Naive thymus-derived CD4-positive, alpha-beta T cell (primary cell): ENCODE measurements around the gene CMIP. TPM values are rescaled to one million over a fixed set of nuclear protein-coding genes. Genes with fewer than 3 reads are reported as not detected.

Experiments
- ATAC-seq: fragments of 150-1000 bp; cut with Tn5 transposase; 2 replicates; pipeline ENCODE4 v1.10.0; 2021; ENCODE audit warnings: mild to moderate bottlenecking, moderate library complexity
- CTCF ChIA-PET: fragments of 350-600 bp; sonication (Branson Sonifier 250); formaldehyde crosslinking; loops from one replicate; lab custom pipeline; 2021; ENCODE audit warnings: antibody characterized with exemption; lab: Charles Lee
- POLR2A ChIA-PET: fragments of 350-600 bp; sonication (Branson Sonifier 250); formaldehyde crosslinking; loops from one replicate; lab custom pipeline; 2021; ENCODE audit warnings: antibody characterized with exemption, inconsistent platforms; lab: Charles Lee
- DNase-seq, 9 donors: peaks; one replicate each; pipeline versions ENCODE4 v3.0.0 to v3.0.0-alpha.2; 2020 to 2022; ENCODE audit warnings: mixed read lengths in 1 of 9
- H3K27ac ChIP-seq: one replicate; pipeline ENCODE4 v1.7.0; 2013; ENCODE audit warnings: mild to moderate bottlenecking, low read depth, low read length, moderate library complexity
- H3K27me3 ChIP-seq, 2 donors: one replicate each; pipeline ENCODE4 v1.7.0; 2013; ENCODE audit warnings: low read length in 2 of 2, mild to moderate bottlenecking in 2 of 2, moderate library complexity in 2 of 2; ENCODE audit not compliant: control insufficient read depth in 2 of 2, insufficient read depth in 2 of 2
- H3K36me3 ChIP-seq, 3 experiments: 1 replicate in 2 of 3; 2 replicates in 1 of 3; pipeline ENCODE4 v1.7.0; 2013; ENCODE audit warnings: low read length in 3 of 3, mild to moderate bottlenecking in 3 of 3, moderate library complexity in 1 of 3; ENCODE audit not compliant: insufficient read depth in 3 of 3, control insufficient read depth in 2 of 3
- H3K4me1 ChIP-seq, 2 donors: one replicate each; pipeline ENCODE4 v1.7.0; 2013; ENCODE audit warnings: low read length in 2 of 2, mild to moderate bottlenecking in 2 of 2, moderate library complexity in 1 of 2; ENCODE audit not compliant: control insufficient read depth in 2 of 2, insufficient read depth in 2 of 2
- H3K4me3 ChIP-seq: 2 replicates; pipeline ENCODE4 v1.7.0; 2013; ENCODE audit warnings: mild to moderate bottlenecking, low read length
- H3K9me3 ChIP-seq, 3 experiments: 1 replicate in 2 of 3; 2 replicates in 1 of 3; pipeline ENCODE4 v1.7.0; 2013; ENCODE audit warnings: low read length in 3 of 3; ENCODE audit not compliant: control insufficient read depth in 2 of 3
- H3K27ac Mint-ChIP-seq, 9 donors: one replicate each; pipeline ENCODE4 v1.8.0; 2020 to 2022; ENCODE audit warnings: mixed read lengths in 9 of 9, mild to moderate bottlenecking in 8 of 9, moderate library complexity in 5 of 9, inconsistent platforms in 2 of 9
- H3K27me3 Mint-ChIP-seq, 5 donors: one replicate each; pipeline ENCODE4 v1.8.0; 2021 to 2022; ENCODE audit warnings: mixed read lengths in 5 of 5, mild to moderate bottlenecking in 1 of 5
- H3K36me3 Mint-ChIP-seq, 5 donors: one replicate each; pipeline ENCODE4 v1.8.0; 2020 to 2022; ENCODE audit warnings: mixed read lengths in 5 of 5, mild to moderate bottlenecking in 3 of 5, inconsistent platforms in 1 of 5
- H3K4me1 Mint-ChIP-seq, 7 donors: one replicate each; pipeline ENCODE4 v1.8.0; 2020 to 2022; ENCODE audit warnings: mixed read lengths in 7 of 7, mild to moderate bottlenecking in 3 of 7, inconsistent platforms in 1 of 7
- H3K4me3 Mint-ChIP-seq, 10 donors: one replicate each; pipeline ENCODE4 v1.8.0; 2020 to 2022; ENCODE audit warnings: mild to moderate bottlenecking in 10 of 10, mixed read lengths in 10 of 10, moderate library complexity in 6 of 10, inconsistent platforms in 2 of 10
- H3K9me3 Mint-ChIP-seq, 11 donors: one replicate each; pipeline ENCODE4 v1.8.0; 2020 to 2022; ENCODE audit warnings: mixed read lengths in 11 of 11, mild to moderate bottlenecking in 4 of 11, inconsistent platforms in 1 of 11, moderate library complexity in 1 of 11
- intact Hi-C, 2 donors: fragments of 100-400 bp; cut with micrococcal nuclease; formaldehyde crosslinking; loops; one replicate each; pipeline ENCODE4 v1.15.1; 2023
- polyA plus RNA-seq, 2 donors: library from polyadenylated mRNA; unstranded; fragments of 300-500 nt; fragmentation: Illumina TruSeq; gene quantifications; one replicate each; pipeline ENCODE4 v1.2.3, GENCODE V29; 2021
- total RNA-seq, 6 experiments: library from RNA in 5 of 6; stranded (reverse) in 5 of 6; gene quantifications; 1 replicate in 5 of 6; 2 replicates in 1 of 6; pipeline ENCODE4 v1.2.3 and lab custom pipeline; 2021 to 2026

CMIP gene
- total and polyA plus RNA-seq, 7 experiments from 2014 or later: 0.66 to 75.4 (median 34.3) TPM

GRCh38 chr16:81694494-81695280 lies 250.1 kb downstream of the CMIP start:
- no peaks in the 10 kb centered on the region for H3K4me1 ChIP-seq
- no peak overlapping the region for H3K27ac ChIP-seq
- H3K27me3 ChIP-seq: no peaks in the 10 kb centered on the region
- Mint-ChIP-seq H3K4me3 (no peak overlapping the region), H3K27me3 (no peaks in the 10 kb centered on the region), H3K4me1 (peaks cover 0 to 14% (median 0%) of the 10 kb centered on the region in 7 donors), H3K9me3 (no peaks in the 10 kb centered on the region), H3K27ac (peak overlapping the region in 5 of 9 donors; percentile 48 to 87 (median 60)), H3K36me3 (peaks cover 5 to 38% (median 7%) of the 10 kb centered on the region in 5 donors)
- H3K4me3 ChIP-seq: no peak overlapping the region
- ChIA-PET CTCF (no interaction called here), POLR2A (interaction anchor here (1.1 kb wide), 1 partner anchor 9 kb away, joined by 4 read pairs; no protein-coding TSS in a partner anchor)
- no peak for ATAC-seq
- no peaks in the 10 kb centered on the region for H3K9me3 ChIP-seq
- DNase-seq: no peak
- H3K36me3 ChIP-seq: peaks cover 5 to 76% (median 7%) of the 10 kb centered on the region in 3 experiments
- intact Hi-C loops: no loop called here

GRCh38 chr16:81695321-81696165 lies 250.9 kb downstream of the CMIP start:
- Mint-ChIP-seq H3K4me3 (no peak overlapping the region), H3K27ac (peak overlapping the region in 8 of 9 donors; percentile 38 to 85 (median 60)), H3K27me3 (no peaks in the 10 kb centered on the region), H3K36me3 (peaks cover 4 to 42% (median 7%) of the 10 kb centered on the region in 5 donors), H3K9me3 (no peaks in the 10 kb centered on the region), H3K4me1 (peaks cover 0 to 12% (median 0%) of the 10 kb centered on the region in 7 donors)
- no peaks in the 10 kb centered on the region for H3K27me3 ChIP-seq
- H3K4me3 ChIP-seq: no peak overlapping the region
- ATAC-seq (no peak), DNase-seq (no peak)
- no peak overlapping the region for H3K27ac ChIP-seq
- no peaks in the 10 kb centered on the region for H3K9me3 ChIP-seq
- intact Hi-C loops: no loop called here
- ChIA-PET POLR2A (interaction anchor here (1.1 kb wide), 1 partner anchor 8 kb away, joined by 4 read pairs; no protein-coding TSS in a partner anchor), CTCF (no interaction called here)
- peaks cover 5 to 85% (median 7%) of the 10 kb centered on the region in 3 experiments for H3K36me3 ChIP-seq
- H3K4me1 ChIP-seq: no peaks in the 10 kb centered on the region

DNA sequence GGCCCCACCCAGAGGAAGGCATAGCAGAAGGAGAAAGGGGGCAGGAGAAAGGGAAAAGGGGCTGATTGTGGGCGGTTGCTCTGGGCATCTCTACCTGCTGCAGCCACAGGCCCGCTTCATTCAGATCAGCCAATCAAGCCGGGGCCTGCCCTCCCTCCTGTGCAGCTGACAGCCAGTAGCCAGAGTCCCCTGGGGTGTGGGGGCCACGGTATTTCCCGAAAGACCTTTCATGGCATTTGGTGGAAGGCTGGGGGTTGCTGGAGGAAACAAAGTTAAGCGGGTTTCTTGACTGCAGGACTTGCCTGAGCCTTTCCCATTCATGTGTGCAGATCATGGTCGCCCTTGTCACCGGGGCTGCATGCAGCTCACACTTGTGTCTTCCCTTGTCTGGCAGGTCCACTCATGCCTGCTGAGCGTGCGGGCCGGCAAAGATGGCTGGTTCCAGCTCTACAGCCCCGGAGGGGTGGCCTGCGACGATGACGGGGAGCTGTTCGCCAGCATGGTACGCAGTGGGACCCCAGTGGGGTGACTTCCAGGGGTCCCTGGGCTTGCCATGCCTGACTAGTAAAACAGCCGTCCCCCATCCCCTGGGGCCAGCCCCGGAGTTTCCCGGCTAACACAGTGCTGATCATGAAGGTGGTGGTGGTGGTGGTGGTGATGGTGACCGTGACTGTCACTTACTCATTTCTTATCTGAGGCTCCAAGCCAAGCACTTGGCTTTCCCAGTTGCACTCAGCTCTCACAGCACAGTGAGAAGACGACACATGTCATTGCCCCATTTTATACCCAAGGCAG lies 251.8 kb downstream of the CMIP start:
- Mint-ChIP-seq H3K27ac (peak overlapping the region in 5 of 9 donors; percentile 39 to 85 (median 60)), H3K4me1 (peaks cover 0 to 16% (median 0%) of the 10 kb centered on the region in 7 donors), H3K27me3 (no peaks in the 10 kb centered on the region), H3K36me3 (peaks cover 4 to 44% (median 7%) of the 10 kb centered on the region in 5 donors), H3K4me3 (no peak overlapping the region), H3K9me3 (peaks cover 0 to 1% (median 0%) of the 10 kb centered on the region in 11 donors)
- no peak overlapping the region for H3K4me3 ChIP-seq
- no peaks in the 10 kb centered on the region for H3K4me1 ChIP-seq
- peaks cover 5 to 90% (median 7%) of the 10 kb centered on the region in 3 experiments for H3K36me3 ChIP-seq
- H3K27me3 ChIP-seq: no peaks in the 10 kb centered on the region
- no peak overlapping the region for H3K27ac ChIP-seq
- no peaks in the 10 kb centered on the region for H3K9me3 ChIP-seq
- no peak for DNase-seq
- intact Hi-C loops: no loop called here
- no peak for ATAC-seq
- ChIA-PET CTCF (interaction anchor here (1.1 to 1.6 kb wide), 6 partner anchors 45 to 331 kb away, joined by 3 to 8 read pairs (median 4); no protein-coding TSS in a partner anchor), POLR2A (no interaction called here)

GRCh38 chr16:81696961-81697615 lies 252.5 kb downstream of the CMIP start:
- H3K27me3 ChIP-seq: no peaks in the 10 kb centered on the region
- intact Hi-C loops: loop anchor here (1.0 kb wide), 3 partner anchors 74 to 331 kb away; no protein-coding TSS in a partner anchor
- peaks cover 5 to 89% (median 5%) of the 10 kb centered on the region in 3 experiments for H3K36me3 ChIP-seq
- H3K4me3 ChIP-seq: no peak overlapping the region
- Mint-ChIP-seq H3K36me3 (peaks cover 0 to 39% (median 7%) of the 10 kb centered on the region in 5 donors), H3K9me3 (peaks cover 0 to 1% (median 0%) of the 10 kb centered on the region in 11 donors), H3K4me1 (peaks cover 0 to 16% (median 0%) of the 10 kb centered on the region in 7 donors), H3K4me3 (no peak overlapping the region), H3K27ac (peak overlapping the region in 1 of 9 donors; percentile 19), H3K27me3 (no peaks in the 10 kb centered on the region)
- no peaks in the 10 kb centered on the region for H3K9me3 ChIP-seq
- ChIA-PET CTCF (interaction anchor here (0.7 to 1.6 kb wide), 10 partner anchors 17 to 332 kb away, joined by 3 to 8 read pairs (median 3); no protein-coding TSS in a partner anchor), POLR2A (no interaction called here)
- ATAC-seq: peak; percentile 61
- no peak overlapping the region for H3K27ac ChIP-seq
- DNase-seq: peak in 5 of 9 donors; percentile 31 to 57 (median 32)
- H3K4me1 ChIP-seq: no peaks in the 10 kb centered on the region

DNA sequence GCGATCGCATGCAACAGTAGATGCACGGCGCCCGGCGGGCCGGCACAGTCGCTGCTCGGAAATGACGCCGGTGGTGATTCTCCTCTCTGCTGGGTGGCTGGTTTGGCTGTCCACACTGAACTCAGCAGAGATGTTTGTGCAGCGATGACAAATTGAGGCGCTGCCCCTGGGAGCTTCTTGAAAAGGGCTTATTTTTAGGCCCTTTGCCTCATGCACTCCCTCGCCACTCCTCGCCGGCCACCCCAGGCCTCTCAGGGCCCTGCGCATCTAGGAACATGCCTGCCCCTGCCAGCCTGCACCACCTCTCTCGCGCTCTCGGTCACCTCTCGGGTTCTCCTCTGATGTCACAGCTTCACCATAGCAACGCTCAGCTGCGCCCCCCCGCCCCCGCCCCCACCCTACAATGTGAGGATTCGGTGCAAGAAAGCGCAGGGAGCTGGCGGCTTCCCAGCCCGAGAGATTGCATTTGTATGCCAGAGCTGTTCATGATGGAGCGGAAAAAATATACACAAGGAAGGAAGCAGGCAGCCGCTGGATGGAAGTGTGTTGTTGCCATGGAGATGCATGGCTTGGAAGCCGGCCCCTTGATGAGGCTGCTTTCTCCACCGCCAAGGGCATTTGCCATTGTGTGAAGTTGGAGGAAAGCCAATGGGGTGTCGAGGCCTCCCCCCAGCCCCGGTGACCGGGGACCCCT lies 253.2 kb downstream of the CMIP start:
- intact Hi-C loops: loop anchor here (1.0 kb wide), 3 partner anchors 74 to 331 kb away; no protein-coding TSS in a partner anchor
- DNase-seq: no peak
- ChIA-PET POLR2A (no interaction called here), CTCF (interaction anchor here (0.7 to 1.6 kb wide), 11 partner anchors 16 to 333 kb away, joined by 3 to 8 read pairs (median 3); no protein-coding TSS in a partner anchor)
- no peaks in the 10 kb centered on the region for H3K4me1 ChIP-seq
- Mint-ChIP-seq H3K27ac (no peak overlapping the region), H3K9me3 (peaks cover 0 to 1% (median 0%) of the 10 kb centered on the region in 11 donors), H3K27me3 (no peaks in the 10 kb centered on the region), H3K4me1 (peaks cover 0 to 16% (median 0%) of the 10 kb centered on the region in 7 donors), H3K4me3 (no peak overlapping the region), H3K36me3 (peaks cover 0 to 41% (median 10%) of the 10 kb centered on the region in 5 donors)
- H3K9me3 ChIP-seq: no peaks in the 10 kb centered on the region
- no peak overlapping the region for H3K4me3 ChIP-seq
- no peak for ATAC-seq
- peaks cover 5 to 88% (median 7%) of the 10 kb centered on the region in 3 experiments for H3K36me3 ChIP-seq
- no peak overlapping the region for H3K27ac ChIP-seq
- H3K27me3 ChIP-seq: no peaks in the 10 kb centered on the region
